Neural crest cell (in vitro differentiated cells): ENCODE measurements around the gene RAB12. TPM values are rescaled to one million over a fixed set of nuclear protein-coding genes. Genes with fewer than 3 reads are reported as not detected.

Source experiments
- DNase-seq: peaks from one replicate; pipeline ENCODE4 v3.0.0; 2021; ENCODE audit warnings: low read depth, mixed read lengths, low spot score
- H3K27ac Mint-ChIP-seq: one replicate; pipeline ENCODE4 v1.8.0; 2021; ENCODE audit warnings: mild to moderate bottlenecking, mixed read lengths; ENCODE audit not compliant: unreplicated experiment
- H3K27me3 Mint-ChIP-seq: 2 replicates; pipeline ENCODE4 v1.8.0; 2021; ENCODE audit warnings: low read depth, mild to moderate bottlenecking, mixed read lengths
- H3K36me3 Mint-ChIP-seq: 2 replicates; pipeline ENCODE4 v1.8.0; 2021; ENCODE audit warnings: low read depth, mild to moderate bottlenecking, mixed read lengths
- H3K4me1 Mint-ChIP-seq: 2 replicates; pipeline ENCODE4 v1.8.0; 2021; ENCODE audit warnings: mixed read lengths
- H3K4me3 Mint-ChIP-seq: one replicate; pipeline ENCODE4 v1.8.0; 2021; ENCODE audit warnings: mild to moderate bottlenecking, mixed read lengths
- H3K9me3 Mint-ChIP-seq: 2 replicates; pipeline ENCODE4 v1.8.0; 2021; ENCODE audit warnings: mixed read lengths
- CTCF ChIP-seq: fragments of 200-600 bp; sonication (generic); conservative IDR thresholded peaks from 2 replicates; pipeline ENCODE4 v1.5.0; 2021; ENCODE audit warnings: antibody characterized with exemption, mild to moderate bottlenecking
- total RNA-seq: library from RNA; stranded (reverse); gene quantifications from 2 replicates; pipeline ENCODE4 v1.2.1, GENCODE V29; 2021

The RAB12 gene
- total RNA-seq, 1 donor from 2014 or later: 26.5 TPM

GRCh38 chr18:8684577-8684976 is 75.3 kb downstream of the RAB12 start:
- Mint-ChIP-seq H3K4me3 (no peak overlapping the region), H3K9me3 (no peaks in the 10 kb centered on the region), H3K4me1 (peaks cover 37% of the 10 kb centered on the region), H3K36me3 (no peaks in the 10 kb centered on the region), H3K27ac (no peak overlapping the region), H3K27me3 (no peaks in the 10 kb centered on the region)
- no peak for DNase-seq
- TF ChIP-seq CTCF: no peak

- peak overlapping the region; percentile 67 for H3K27ac Mint-ChIP-seq
- no peak for TF ChIP-seq CTCF
- H3K4me3 Mint-ChIP-seq: no peak overlapping the region
- peaks cover 37% of the 10 kb centered on the region for H3K4me1 Mint-ChIP-seq
- no peaks in the 10 kb centered on the region for H3K36me3 Mint-ChIP-seq
- no peaks in the 10 kb centered on the region for H3K27me3 Mint-ChIP-seq
- DNase-seq: no peak
- no peaks in the 10 kb centered on the region for H3K9me3 Mint-ChIP-seq
These were observed 76.1 kb downstream of the RAB12 start for GRCh38 chr18:8685141-8685913.

- no peaks in the 10 kb centered on the region for H3K9me3 Mint-ChIP-seq
- DNase-seq: no peak
- no peak overlapping the region for H3K4me3 Mint-ChIP-seq
- H3K4me1 Mint-ChIP-seq: peaks cover 37% of the 10 kb centered on the region
- no peaks in the 10 kb centered on the region for H3K27me3 Mint-ChIP-seq
- no peak for TF ChIP-seq CTCF
- peak overlapping the region; percentile 67 for H3K27ac Mint-ChIP-seq
- H3K36me3 Mint-ChIP-seq: no peaks in the 10 kb centered on the region
These were observed 76.6 kb downstream of the RAB12 start for GRCh38 chr18:8685914-8686216.

- Mint-ChIP-seq H3K36me3 (no peaks in the 10 kb centered on the region), H3K27me3 (no peaks in the 10 kb centered on the region), H3K9me3 (no peaks in the 10 kb centered on the region), H3K4me1 (peaks cover 37% of the 10 kb centered on the region), H3K27ac (no peak overlapping the region), H3K4me3 (no peak overlapping the region)
- DNase-seq: no peak
- no peak for TF ChIP-seq CTCF
These were observed 77.4 kb downstream of the RAB12 start for GRCh38 chr18:8686611-8687010.

- Mint-ChIP-seq H3K27me3 (no peaks in the 10 kb centered on the region), H3K4me1 (peaks cover 37% of the 10 kb centered on the region), H3K36me3 (no peaks in the 10 kb centered on the region), H3K4me3 (no peak overlapping the region), H3K27ac (no peak overlapping the region), H3K9me3 (no peaks in the 10 kb centered on the region)
- no peak for DNase-seq
- TF ChIP-seq CTCF: no peak
These were observed 79.1 kb downstream of the RAB12 start for GRCh38 chr18:8688216-8688800.
